Left ventricle myocardium superior (tissue), 1 donor: Measurements from ENCODE around the gene ARHGAP15. TPM values are rescaled to one million over a fixed set of nuclear protein-coding genes. Genes with fewer than 3 reads are reported as not detected.

Experiments
- ATAC-seq: fragments of 200-7000 bp; cut with Tn5 transposase; one replicate; pipeline ENCODE4 v1.9.1; 2020; ENCODE audit warnings: mild to moderate bottlenecking, moderate library complexity
- DNase-seq: peaks from one replicate; pipeline ENCODE4 v3.0.0-alpha.2; 2020
- intact Hi-C: fragments of 100-400 bp; cut with micrococcal nuclease; formaldehyde crosslinking; loops from one replicate; pipeline ENCODE4 v1.11.0; 2022
- total RNA-seq: library from RNA; stranded (reverse); fragmentation: NEBNext Ultra II Directional; extraction: Animal tissue kit (Norgen Biotek cat#: 25700); gene quantifications from one replicate; pipeline ENCODE4 v1.2.1, GENCODE V29; 2021
- donor health status: DM: no; HTN: yes; CAD: no; lungs with severe emphysema.

Gene ARHGAP15
- total RNA-seq, 1 donor from 2014 or later, result 4.2 TPM

DNA sequence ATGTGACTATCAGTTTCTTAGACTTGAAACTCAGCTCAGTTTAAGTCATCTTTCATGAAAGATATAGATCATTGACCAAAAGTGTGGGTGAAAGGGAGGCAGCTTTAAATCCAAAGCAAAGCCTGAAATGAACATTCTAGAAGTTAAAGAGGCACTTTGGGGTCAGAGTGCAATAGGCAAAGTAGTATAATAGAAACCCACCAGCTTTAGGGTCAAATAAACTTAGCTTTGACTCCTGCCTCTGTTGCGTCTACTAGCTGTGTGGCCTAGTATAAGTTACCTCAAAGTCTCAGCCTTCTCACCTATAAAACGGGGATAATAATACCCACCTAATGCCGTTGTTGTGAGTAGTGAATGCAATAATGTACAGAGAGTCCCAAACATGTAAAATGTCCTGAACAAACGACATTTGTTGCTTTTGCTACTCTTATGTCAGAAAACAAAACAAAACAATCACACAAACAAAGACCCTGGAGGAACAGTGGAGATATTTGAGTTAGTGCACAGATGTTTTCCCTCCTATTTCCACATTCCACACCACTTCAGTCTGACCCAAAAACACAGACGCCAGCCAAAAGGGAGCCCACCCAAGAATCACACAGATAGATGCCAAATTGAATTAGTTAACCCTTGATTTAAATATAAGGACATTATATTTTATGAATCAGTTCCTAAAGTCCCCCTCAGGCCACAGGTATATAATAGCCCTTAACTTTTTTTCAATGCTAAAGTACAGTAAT is 657.0 kb downstream of the ARHGAP15 start:
- DNase-seq (no peak), ATAC-seq (no peak)
- intact Hi-C loops, result no loop called here

DNA sequence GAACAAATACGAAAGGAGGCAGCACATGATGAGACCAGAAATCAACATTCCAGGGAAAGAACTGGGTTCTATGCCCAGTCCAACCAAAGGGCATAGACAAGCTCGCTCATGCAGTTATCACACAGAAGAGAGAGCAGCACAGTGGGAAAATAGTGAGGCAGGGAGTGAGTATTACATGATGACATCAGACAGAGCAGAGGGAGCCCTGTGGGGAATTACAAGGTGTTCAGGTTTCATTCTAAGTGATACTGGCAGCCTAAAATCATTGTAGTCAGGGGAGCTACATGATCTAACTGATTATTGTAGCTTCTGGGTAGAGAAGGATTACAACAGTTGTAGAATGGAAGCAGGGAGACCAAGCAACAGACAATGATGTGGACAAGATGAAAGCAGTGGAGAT is 658.5 kb downstream of the ARHGAP15 start:
- DNase-seq (no peak), ATAC-seq (no peak)
- intact Hi-C loops, result no loop called here

DNA sequence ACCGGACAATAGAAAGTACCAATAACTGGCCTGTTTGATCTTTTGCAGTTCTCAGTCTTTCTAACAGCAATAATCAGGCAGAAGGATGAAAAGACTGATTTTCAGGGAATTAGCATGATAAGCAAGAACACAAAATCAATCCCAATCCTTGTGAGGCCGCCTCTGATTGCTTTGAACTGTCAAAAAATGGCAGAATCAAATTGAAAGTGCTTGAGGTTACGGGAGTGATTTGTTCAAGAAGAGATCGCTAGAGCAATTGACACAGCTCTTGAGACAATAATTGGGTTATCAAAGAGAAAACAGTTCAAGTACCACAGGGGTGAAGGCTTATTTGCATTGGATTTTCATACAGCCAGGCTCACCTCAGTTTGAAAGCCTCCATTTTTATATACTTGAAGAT is 663.4 kb downstream of the ARHGAP15 start:
- ATAC-seq, result no peak
- intact Hi-C loops, result no loop called here

DNA sequence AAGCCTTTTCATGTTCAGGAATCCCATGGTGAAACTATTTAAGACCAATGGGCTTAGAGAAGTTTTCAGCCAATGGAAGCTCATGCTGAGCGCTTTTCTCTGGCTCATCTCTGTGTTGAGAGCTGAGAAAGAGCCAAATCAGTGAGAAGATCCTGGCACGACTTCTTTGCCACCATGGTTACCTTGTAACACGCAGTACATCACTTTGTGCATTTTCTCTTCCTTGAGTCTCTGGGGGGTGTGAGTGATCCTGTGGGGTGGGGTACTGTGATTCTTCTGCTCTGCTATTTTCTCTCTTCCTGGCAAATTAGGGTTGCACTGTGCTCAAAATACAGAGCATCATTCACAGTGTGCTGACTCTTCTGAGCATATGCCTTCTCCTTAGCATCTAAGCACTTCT is 664.2 kb downstream of the ARHGAP15 start:
- no peak for DNase-seq
- ATAC-seq, result no peak
- intact Hi-C loops, result no loop called here

More for the DNA sequence above, 663.4 kb downstream of the ARHGAP15 start:
- no peak for DNase-seq

DNA sequence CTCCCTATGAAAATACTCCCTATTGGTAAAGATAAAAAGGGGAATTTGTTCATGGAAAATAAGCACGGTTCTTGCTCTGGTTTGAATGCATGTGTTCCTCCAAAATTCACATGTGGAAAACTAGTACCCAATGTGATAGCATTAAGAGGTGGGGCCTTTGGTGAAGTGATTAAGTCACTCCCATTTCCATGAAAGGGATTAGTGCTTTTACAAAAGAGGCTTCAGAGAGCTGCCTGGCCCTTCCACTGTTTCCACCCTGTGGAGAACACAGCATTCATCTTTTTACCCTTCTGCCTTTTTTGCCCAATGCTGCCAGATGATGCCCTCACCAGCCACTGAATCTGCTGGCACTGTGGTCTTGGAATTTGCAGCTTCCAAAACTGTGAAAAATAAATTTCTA is 666.8 kb downstream of the ARHGAP15 start:
- intact Hi-C loops, result no loop called here
- ATAC-seq (no peak), DNase-seq (no peak)

DNA sequence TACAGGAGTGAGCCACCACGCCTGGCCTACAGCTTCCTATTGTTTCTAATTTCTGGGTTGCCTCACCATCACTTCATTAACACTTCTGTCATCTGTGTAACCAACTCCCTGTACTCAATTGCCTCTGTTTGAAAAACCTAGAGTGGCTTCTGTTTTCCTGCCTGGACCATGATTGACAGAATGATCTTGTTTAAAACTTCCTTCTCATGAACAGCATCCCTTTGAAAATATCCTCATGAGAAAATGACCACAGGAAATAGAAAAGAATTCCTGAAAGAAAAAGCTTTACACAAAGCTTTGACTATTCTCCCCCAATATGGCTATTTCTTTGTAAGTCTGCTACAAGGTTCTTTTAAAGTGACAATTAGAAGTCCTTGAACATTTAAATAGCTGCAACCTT is 672.3 kb downstream of the ARHGAP15 start:
- intact Hi-C loops, result no loop called here
- ATAC-seq, result no peak

DNA sequence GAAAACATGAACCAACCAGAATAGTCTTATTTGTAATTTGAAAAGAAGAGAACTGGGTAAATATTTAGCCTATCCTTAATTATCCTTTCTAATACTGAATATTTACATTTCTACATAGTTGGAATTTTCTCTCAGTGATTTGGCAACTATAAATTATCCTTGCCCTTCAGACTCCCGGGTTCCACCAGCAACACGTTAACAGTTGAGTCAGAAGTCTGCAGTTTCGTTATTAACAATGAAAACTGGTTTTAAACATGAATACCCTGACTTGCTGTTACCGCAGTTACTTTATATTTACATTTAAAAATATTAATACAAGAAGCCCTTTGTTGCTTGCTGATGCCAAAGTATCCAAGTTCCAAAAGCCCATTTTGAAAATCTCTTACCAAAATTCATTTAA is 673.0 kb downstream of the ARHGAP15 start:
- intact Hi-C loops, result no loop called here
- no peak for ATAC-seq
- DNase-seq, result no peak

More for the DNA sequence above, 672.3 kb downstream of the ARHGAP15 start:
- DNase-seq, result no peak

DNA sequence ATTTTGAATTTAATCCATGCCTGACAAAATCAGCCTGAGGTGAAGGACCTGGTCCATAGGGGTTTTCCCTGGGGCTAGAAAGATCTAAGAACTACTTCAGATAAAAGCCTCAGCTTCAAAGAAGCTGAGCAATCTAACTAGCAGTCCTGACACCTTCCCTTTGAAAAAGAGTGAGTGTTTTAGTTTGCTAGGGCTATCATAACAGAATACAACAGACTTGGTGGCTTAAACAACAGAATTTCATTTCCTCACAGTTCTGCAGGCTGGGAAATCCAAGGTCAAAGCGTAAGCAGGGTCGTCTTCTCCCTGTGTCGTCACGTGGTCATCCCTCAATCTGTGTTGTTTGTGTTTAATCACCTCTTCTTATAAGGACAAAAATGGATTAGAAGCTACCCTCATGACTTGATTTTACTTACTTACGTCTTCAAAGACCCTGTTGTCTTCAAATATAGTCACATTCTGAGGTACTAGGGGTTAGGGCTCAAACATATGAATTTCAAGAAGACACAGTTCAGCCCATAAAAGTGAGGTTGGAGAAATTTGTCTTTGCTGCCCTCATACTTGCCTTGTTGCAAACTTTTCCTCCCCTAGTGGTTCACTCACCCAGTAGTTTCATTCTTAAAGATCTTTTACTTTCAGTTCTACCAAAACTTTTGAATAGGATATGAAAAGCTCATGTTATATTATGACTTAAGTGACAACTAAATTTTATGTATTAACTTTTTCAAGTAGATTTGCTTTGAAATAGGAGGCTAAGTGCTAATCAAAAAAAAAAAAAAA is 673.8 kb downstream of the ARHGAP15 start:
- DNase-seq (no peak), ATAC-seq (no peak)
- intact Hi-C loops, result no loop called here

DNA sequence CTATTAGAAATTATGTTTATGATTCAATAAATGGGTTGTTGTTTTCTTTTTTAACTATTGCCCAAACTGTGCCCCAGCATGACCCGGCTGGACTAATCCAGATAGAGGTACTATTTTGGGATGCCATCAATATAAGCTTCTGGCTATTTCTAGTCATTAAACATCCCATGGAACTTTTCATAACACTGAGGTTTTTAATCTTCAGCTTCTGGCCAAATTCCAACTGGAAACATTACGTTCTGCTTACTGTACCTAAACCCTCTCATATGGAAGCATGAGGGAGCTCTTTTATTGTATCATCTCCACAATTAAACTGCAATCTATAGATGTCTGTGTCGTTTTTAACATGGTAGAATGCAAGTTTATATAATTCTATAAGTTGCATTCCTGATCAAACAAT is 674.7 kb downstream of the ARHGAP15 start:
- ATAC-seq, result no peak
- intact Hi-C loops, result no loop called here
- no peak for DNase-seq

DNA sequence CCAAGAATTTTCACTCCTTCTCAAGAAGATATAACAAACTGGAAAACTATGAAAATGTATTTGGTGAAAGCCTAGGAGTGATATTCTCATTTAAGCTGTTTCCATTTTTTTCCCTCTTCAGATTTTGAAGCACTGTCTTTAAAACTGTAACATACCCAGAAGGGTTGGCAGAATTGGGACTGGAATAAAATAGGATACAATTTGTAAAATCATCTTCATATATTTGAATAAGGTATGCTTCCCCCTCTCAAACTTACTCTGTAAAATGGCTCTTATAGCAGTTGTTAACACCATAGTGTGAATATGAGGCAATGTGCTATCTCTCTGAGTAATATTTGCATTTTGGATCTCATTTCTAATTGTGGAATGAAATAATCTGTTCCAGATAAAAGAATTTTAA is 676.4 kb downstream of the ARHGAP15 start:
- intact Hi-C loops, result no loop called here
- ATAC-seq (no peak), DNase-seq (no peak)

DNA sequence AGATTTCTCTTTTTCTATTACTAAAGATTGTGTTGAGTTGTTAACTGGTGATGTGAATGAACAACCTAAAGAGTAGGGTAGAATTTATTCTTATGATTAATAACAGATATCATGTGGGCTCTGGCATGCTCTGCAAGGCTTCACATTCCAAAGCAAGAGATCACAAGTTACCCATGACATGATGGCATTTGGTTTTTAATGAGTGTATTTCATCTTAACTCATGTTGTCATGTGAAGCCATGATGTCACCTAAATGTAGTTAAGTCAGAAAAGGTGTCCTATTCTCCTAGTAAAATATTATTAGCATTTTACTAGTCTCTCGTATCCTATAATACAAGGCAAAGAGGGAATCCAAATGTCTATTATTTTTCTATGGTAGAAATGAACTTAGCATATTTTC is 678.0 kb downstream of the ARHGAP15 start:
- ATAC-seq (no peak), DNase-seq (no peak)
- intact Hi-C loops, result no loop called here

DNA sequence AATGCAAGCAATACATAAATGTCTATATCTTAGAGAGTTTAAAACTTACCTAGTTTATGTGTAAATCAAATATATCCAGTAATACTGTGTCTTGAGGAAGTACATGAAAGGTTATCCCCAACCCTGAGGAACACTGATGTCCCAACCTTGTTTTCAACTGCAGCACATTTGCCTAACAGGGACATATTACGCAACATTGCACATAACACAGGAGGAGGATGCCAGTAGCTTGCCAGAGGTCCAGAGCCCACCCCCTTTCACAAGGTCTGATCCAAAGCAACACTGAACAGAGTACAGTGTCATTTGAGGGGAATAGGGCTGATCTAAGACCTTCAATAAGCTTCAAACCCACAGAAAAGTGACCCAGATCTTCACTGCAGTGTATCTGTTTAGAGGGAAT is 678.5 kb downstream of the ARHGAP15 start:
- ATAC-seq, result peak; percentile 90
- intact Hi-C loops, result no loop called here
- peak; percentile 35 for DNase-seq

DNA sequence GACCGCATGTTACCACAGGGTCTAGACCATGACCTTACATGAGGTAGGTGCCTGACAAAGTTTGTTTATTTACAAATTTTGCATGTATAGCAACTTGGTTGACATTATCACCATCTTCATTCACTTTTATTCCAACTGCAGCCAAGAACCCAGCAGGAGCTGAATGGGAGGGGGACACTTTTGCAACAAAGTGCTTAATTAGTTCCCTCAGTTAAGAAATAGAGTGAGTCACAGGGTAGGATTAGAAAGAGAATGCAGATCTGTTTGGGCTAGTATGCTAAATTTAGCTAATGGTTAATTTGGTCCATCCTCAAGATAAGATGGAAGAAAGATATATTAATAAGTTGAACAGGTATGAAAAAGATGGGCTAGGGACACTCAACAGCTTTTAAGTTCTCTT is 678.9 kb downstream of the ARHGAP15 start:
- ATAC-seq (peak; percentile 33), DNase-seq (no peak)
- intact Hi-C loops, result no loop called here

DNA sequence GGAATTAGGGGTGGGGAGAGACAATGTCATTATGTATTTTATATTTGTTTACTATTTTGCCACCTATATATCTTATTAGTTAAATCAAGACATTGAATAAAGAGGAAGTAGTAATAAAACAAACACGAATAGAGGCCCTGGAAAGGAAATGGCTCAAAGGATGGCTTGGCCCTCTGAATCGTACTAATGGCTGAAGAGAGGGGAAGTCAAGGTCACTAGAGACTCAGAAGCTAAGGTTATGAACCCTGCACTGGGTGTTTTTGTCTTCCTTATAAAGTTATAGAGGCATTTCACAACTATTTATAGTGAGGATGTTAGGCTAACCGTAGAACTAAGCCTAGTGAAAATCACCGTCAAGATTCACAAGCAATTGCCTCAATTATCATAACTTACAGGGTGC is 685.9 kb downstream of the ARHGAP15 start:
- DNase-seq, result no peak
- no peak for ATAC-seq
- intact Hi-C loops, result no loop called here

DNA sequence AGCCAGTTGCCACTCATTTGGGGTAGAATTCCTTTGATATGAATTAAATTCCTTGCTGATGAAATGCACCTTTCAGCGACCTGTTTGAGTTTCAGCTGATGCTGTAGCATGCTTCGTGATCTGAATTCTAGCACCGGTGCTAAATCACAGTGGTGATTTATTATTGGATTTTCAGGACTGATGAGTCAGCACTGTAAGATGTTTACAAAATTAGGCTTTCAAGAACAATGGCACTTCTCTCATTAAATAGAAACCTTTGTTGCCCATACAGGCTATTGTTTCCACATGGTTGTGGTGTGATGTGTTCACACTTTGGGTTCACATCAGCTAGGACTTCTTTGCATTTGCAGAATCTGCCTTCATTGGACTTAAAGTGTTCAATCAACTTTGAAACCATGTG is 687.7 kb downstream of the ARHGAP15 start:
- no peak for DNase-seq
- intact Hi-C loops, result no loop called here
- no peak for ATAC-seq
